ENCODE results near the gene RNASE4. TPM values are rescaled to one million over a fixed set of nuclear protein-coding genes. Genes with fewer than 3 reads are reported as not detected.
"Not testable (repeated sequence)": the region's sequence is repeated elsewhere in the genome, so short reads cannot be mapped to it uniquely, and the experiment has no call there.

Gene RNASE4
- total RNA-seq, 2 donors from 2014 or later: 0.63 to 0.79 TPM

- H3K36me3 Mint-ChIP-seq (ENCODE audit: insufficient read depth in 2 of 2): no peaks in the 10 kb centered on the region
- H3K4me1 Mint-ChIP-seq (ENCODE audit: low read depth): peaks cover 5% of the 10 kb centered on the region
- DNase-seq (no peak), ATAC-seq (replicated peaks in 1 of 2) (no peak)
- H3K27ac Mint-ChIP-seq: no peak overlapping the region
- no peaks in the 10 kb centered on the region for H3K9me3 Mint-ChIP-seq
- no peak overlapping the region for H3K4me3 Mint-ChIP-seq
- no peaks in the 10 kb centered on the region for H3K27me3 Mint-ChIP-seq (ENCODE audit: low read depth)
Observed at GRCh38 chr14:20696764-20697163, 12.4 kb downstream of the RNASE4 start.

- H3K4me3 Mint-ChIP-seq: no peak overlapping the region
- H3K27ac Mint-ChIP-seq: no peak overlapping the region
- H3K36me3 Mint-ChIP-seq (ENCODE audit: insufficient read depth in 2 of 2): no peaks in the 10 kb centered on the region
- H3K9me3 Mint-ChIP-seq: no peaks in the 10 kb centered on the region
- no peaks in the 10 kb centered on the region for H3K27me3 Mint-ChIP-seq (ENCODE audit: low read depth)
- H3K4me1 Mint-ChIP-seq (ENCODE audit: low read depth): peaks cover 2% of the 10 kb centered on the region
- DNase-seq (peak; percentile 56 to 64), ATAC-seq (replicated peaks in 1 of 2) (peak; percentile 82 to 85)
Observed at GRCh38 chr14:20697273-20698017, 13.1 kb downstream of the RNASE4 start.

- Mint-ChIP-seq H3K4me1 (ENCODE audit: low read depth) (no peaks in the 10 kb centered on the region), H3K27me3 (ENCODE audit: low read depth) (no peaks in the 10 kb centered on the region), H3K36me3 (ENCODE audit: insufficient read depth in 2 of 2) (no peaks in the 10 kb centered on the region), H3K9me3 (no peaks in the 10 kb centered on the region), H3K27ac (no peak overlapping the region), H3K4me3 (no peak overlapping the region)
- ATAC-seq (replicated peaks in 1 of 2) (no peak), DNase-seq (no peak)
Observed at GRCh38 chr14:20698018-20698329, 13.6 kb downstream of the RNASE4 start.

GRCh38 chr14:20698934-20699333, 14.6 kb downstream of the RNASE4 start:
- H3K9me3 Mint-ChIP-seq: no peaks in the 10 kb centered on the region
- ATAC-seq (replicated peaks in 1 of 2) (no peak), DNase-seq (no peak)
- H3K4me1 Mint-ChIP-seq (ENCODE audit: low read depth): no peaks in the 10 kb centered on the region
- H3K36me3 Mint-ChIP-seq (ENCODE audit: insufficient read depth in 2 of 2): no peaks in the 10 kb centered on the region
- H3K27ac Mint-ChIP-seq: no peak overlapping the region
- no peaks in the 10 kb centered on the region for H3K27me3 Mint-ChIP-seq (ENCODE audit: low read depth)
- no peak overlapping the region for H3K4me3 Mint-ChIP-seq

- H3K27ac Mint-ChIP-seq: no peak overlapping the region
- DNase-seq (no peak), ATAC-seq (replicated peaks in 1 of 2) (no peak)
- H3K4me1 Mint-ChIP-seq (ENCODE audit: low read depth): no peaks in the 10 kb centered on the region
- H3K36me3 Mint-ChIP-seq (ENCODE audit: insufficient read depth in 2 of 2): no peaks in the 10 kb centered on the region
- no peak overlapping the region for H3K4me3 Mint-ChIP-seq
- H3K27me3 Mint-ChIP-seq (ENCODE audit: low read depth): no peaks in the 10 kb centered on the region
- H3K9me3 Mint-ChIP-seq: no peaks in the 10 kb centered on the region
Observed at GRCh38 chr14:20699931-20700330, 15.6 kb downstream of the RNASE4 start.

- H3K4me1 Mint-ChIP-seq (ENCODE audit: low read depth); H3K4me3 Mint-ChIP-seq; H3K27ac Mint-ChIP-seq; H3K36me3 Mint-ChIP-seq (ENCODE audit: insufficient read depth in 2 of 2); H3K27me3 Mint-ChIP-seq (ENCODE audit: low read depth); DNase-seq; H3K9me3 Mint-ChIP-seq; ATAC-seq (replicated peaks in 1 of 2): not testable (repeated sequence)
Observed at GRCh38 chr14:20700965-20701364, 16.6 kb downstream of the RNASE4 start.

- Mint-ChIP-seq H3K27me3 (ENCODE audit: low read depth) (no peaks in the 10 kb centered on the region), H3K36me3 (ENCODE audit: insufficient read depth in 2 of 2) (no peaks in the 10 kb centered on the region), H3K4me3 (no peak overlapping the region), H3K9me3 (no peaks in the 10 kb centered on the region), H3K4me1 (ENCODE audit: low read depth) (no peaks in the 10 kb centered on the region), H3K27ac (no peak overlapping the region)
- ATAC-seq (replicated peaks in 1 of 2): no peak
- no peak for DNase-seq
Observed at GRCh38 chr14:20706657-20707355, 22.4 kb downstream of the RNASE4 start.

- DNase-seq (no peak), ATAC-seq (replicated peaks in 1 of 2) (no peak)
- no peaks in the 10 kb centered on the region for H3K36me3 Mint-ChIP-seq (ENCODE audit: insufficient read depth in 2 of 2)
- no peaks in the 10 kb centered on the region for H3K4me1 Mint-ChIP-seq (ENCODE audit: low read depth)
- no peaks in the 10 kb centered on the region for H3K27me3 Mint-ChIP-seq (ENCODE audit: low read depth)
- H3K4me3 Mint-ChIP-seq: no peak overlapping the region
- H3K9me3 Mint-ChIP-seq: no peaks in the 10 kb centered on the region
- H3K27ac Mint-ChIP-seq: no peak overlapping the region
Observed at GRCh38 chr14:20707622-20708021, 23.3 kb downstream of the RNASE4 start.

GRCh38 chr14:20711261-20711660, 26.9 kb downstream of the RNASE4 start:
- Mint-ChIP-seq H3K4me1 (ENCODE audit: low read depth) (no peaks in the 10 kb centered on the region), H3K9me3 (no peaks in the 10 kb centered on the region), H3K4me3 (no peak overlapping the region), H3K36me3 (ENCODE audit: insufficient read depth in 2 of 2) (no peaks in the 10 kb centered on the region), H3K27ac (no peak overlapping the region), H3K27me3 (ENCODE audit: low read depth) (peaks cover 6% of the 10 kb centered on the region)
- DNase-seq (no peak), ATAC-seq (replicated peaks in 1 of 2) (no peak)

GRCh38 chr14:20711685-20712084, 27.3 kb downstream of the RNASE4 start:
- H3K27ac Mint-ChIP-seq: no peak overlapping the region
- ATAC-seq (replicated peaks in 1 of 2) (no peak), DNase-seq (no peak)
- H3K9me3 Mint-ChIP-seq: peaks cover 0 to 2% of the 10 kb centered on the region in 2 donors
- H3K4me1 Mint-ChIP-seq (ENCODE audit: low read depth): no peaks in the 10 kb centered on the region
- H3K27me3 Mint-ChIP-seq (ENCODE audit: low read depth): peaks cover 6% of the 10 kb centered on the region
- H3K4me3 Mint-ChIP-seq: no peak overlapping the region
- H3K36me3 Mint-ChIP-seq (ENCODE audit: insufficient read depth in 2 of 2): no peaks in the 10 kb centered on the region

GRCh38 chr14:20712904-20713303, 28.5 kb downstream of the RNASE4 start:
- no peaks in the 10 kb centered on the region for H3K4me1 Mint-ChIP-seq (ENCODE audit: low read depth)
- ATAC-seq (replicated peaks in 1 of 2) (no peak), DNase-seq (no peak)
- no peaks in the 10 kb centered on the region for H3K36me3 Mint-ChIP-seq (ENCODE audit: insufficient read depth in 2 of 2)
- H3K27ac Mint-ChIP-seq: no peak overlapping the region
- H3K9me3 Mint-ChIP-seq: peaks cover 0 to 2% of the 10 kb centered on the region in 2 donors
- H3K4me3 Mint-ChIP-seq: no peak overlapping the region
- H3K27me3 Mint-ChIP-seq (ENCODE audit: low read depth): peaks cover 6% of the 10 kb centered on the region

GRCh38 chr14:20714593-20715250, 30.4 kb downstream of the RNASE4 start:
- ATAC-seq (replicated peaks in 1 of 2) (no peak), DNase-seq (no peak)
- H3K4me3 Mint-ChIP-seq: no peak overlapping the region
- H3K27me3 Mint-ChIP-seq (ENCODE audit: low read depth): peaks cover 6% of the 10 kb centered on the region
- no peaks in the 10 kb centered on the region for H3K36me3 Mint-ChIP-seq (ENCODE audit: insufficient read depth in 2 of 2)
- H3K9me3 Mint-ChIP-seq: peaks cover 0 to 2% of the 10 kb centered on the region in 2 donors
- H3K27ac Mint-ChIP-seq: no peak overlapping the region
- peaks cover 2% of the 10 kb centered on the region for H3K4me1 Mint-ChIP-seq (ENCODE audit: low read depth)

- peaks cover 0 to 2% of the 10 kb centered on the region in 2 donors for H3K9me3 Mint-ChIP-seq
- peaks cover 26% of the 10 kb centered on the region for H3K27me3 Mint-ChIP-seq (ENCODE audit: low read depth)
- H3K4me3 Mint-ChIP-seq: no peak overlapping the region
- ATAC-seq (replicated peaks in 1 of 2) (no peak), DNase-seq (no peak)
- peaks cover 6% of the 10 kb centered on the region for H3K4me1 Mint-ChIP-seq (ENCODE audit: low read depth)
- no peaks in the 10 kb centered on the region for H3K36me3 Mint-ChIP-seq (ENCODE audit: insufficient read depth in 2 of 2)
- H3K27ac Mint-ChIP-seq: no peak overlapping the region
Observed at GRCh38 chr14:20719777-20720176, 35.4 kb downstream of the RNASE4 start.

All from activated T-cell treated with anti-CD3 and anti-CD28 coated beads, Interleukin-2, amount 50 U/mL, for 72 hours (primary cell).